RWPE2 (cell line): ENCODE data around the gene PIGV.

Experiments used
- ATAC-seq: fragments of 200-7000 bp; cut with Tn5 transposase; 3 replicates; pipeline ENCODE4 v1.9.1; 2021; ENCODE audit warnings: low read depth
- DNase-seq: peaks from one replicate; pipeline ENCODE4 v3.0.0-alpha.2; 2020; ENCODE audit warnings: low spot score
- H3K27ac ChIP-seq: fragments of 450-650 bp; 2 replicates; pipeline ENCODE4 v1.5.1; 2017; ENCODE audit warnings: mild to moderate bottlenecking; ENCODE audit not compliant: poor library complexity, severe bottlenecking
- H3K27me3 ChIP-seq: fragments of 250-450 bp; sonication (Bioruptor Pico); 2 replicates; pipeline ENCODE4 v1.5.1; 2021; ENCODE audit warnings: mild to moderate bottlenecking, moderate library complexity; ENCODE audit not compliant: insufficient read depth, poor library complexity, severe bottlenecking
- H3K36me3 ChIP-seq: fragments of 250-450 bp; sonication (Bioruptor Pico); 2 replicates; pipeline ENCODE4 v1.5.1; 2020; ENCODE audit warnings: low read depth, mild to moderate bottlenecking, moderate library complexity
- H3K4me1 ChIP-seq: fragments of 250-450 bp; sonication (Bioruptor Pico); 2 replicates; pipeline ENCODE4 v1.5.1; 2021; ENCODE audit warnings: mild to moderate bottlenecking, moderate library complexity; ENCODE audit not compliant: insufficient read depth, poor library complexity, severe bottlenecking
- H3K4me3 ChIP-seq: fragments of 250-450 bp; sonication (Bioruptor Pico); 2 replicates; pipeline ENCODE4 v1.5.1; 2021; ENCODE audit warnings: mild to moderate bottlenecking, moderate library complexity; ENCODE audit not compliant: severe bottlenecking
- H3K9me3 ChIP-seq: fragments of 250-450 bp; sonication (Bioruptor Pico); 2 replicates; pipeline ENCODE4 v1.5.1; 2021; ENCODE audit warnings: mild to moderate bottlenecking, moderate library complexity; ENCODE audit not compliant: severe bottlenecking
- CTCF ChIP-seq: fragments of 450-650 bp; IDR thresholded peaks from one replicate; pipeline ENCODE4 v1.5.1; 2017; ENCODE audit warnings: mild to moderate bottlenecking, moderate library complexity; ENCODE audit not compliant: poor library complexity, severe bottlenecking

PIGV gene

GRCh38 chr1:26779098-26779668, 8.6 kb upstream of the PIGV start:
- no peaks in the 10 kb centered on the region for H3K27me3 ChIP-seq
- H3K4me3 ChIP-seq = no peak overlapping the region
- DNase-seq (no peak), ATAC-seq (no peak)
- no peak for TF ChIP-seq CTCF
- H3K4me1 ChIP-seq = peaks cover 8% of the 10 kb centered on the region
- H3K36me3 ChIP-seq = peaks cover 91% of the 10 kb centered on the region
- no peaks in the 10 kb centered on the region for H3K9me3 ChIP-seq
- no peak overlapping the region for H3K27ac ChIP-seq

- DNase-seq = no peak
- peaks cover 78% of the 10 kb centered on the region for H3K36me3 ChIP-seq
- no peak for ATAC-seq
Observed at GRCh38 chr1:26780344-26780957, 7.3 kb upstream of the PIGV start.

GRCh38 chr1:26781206-26781825, 6.4 kb upstream of the PIGV start:
- H3K36me3 ChIP-seq = peaks cover 69% of the 10 kb centered on the region
- H3K4me1 ChIP-seq = peaks cover 13% of the 10 kb centered on the region

More at GRCh38 chr1:26780344-26780957, 7.3 kb upstream of the PIGV start:
- H3K4me1 ChIP-seq = peaks cover 8% of the 10 kb centered on the region
- H3K27me3 ChIP-seq = no peaks in the 10 kb centered on the region
- no peak overlapping the region for H3K4me3 ChIP-seq
- no peaks in the 10 kb centered on the region for H3K9me3 ChIP-seq
- no peak for TF ChIP-seq CTCF
- no peak overlapping the region for H3K27ac ChIP-seq

GRCh38 chr1:26782521-26783212, 5.1 kb upstream of the PIGV start:
- Histone ChIP-seq H3K4me1 (peaks cover 20% of the 10 kb centered on the region), H3K36me3 (peaks cover 56% of the 10 kb centered on the region), H3K27me3 (no peaks in the 10 kb centered on the region), H3K9me3 (no peaks in the 10 kb centered on the region), H3K27ac (no peak overlapping the region), H3K4me3 (no peak overlapping the region)
- no peak for TF ChIP-seq CTCF
- no peak for ATAC-seq
- DNase-seq = no peak

More at GRCh38 chr1:26781206-26781825, 6.4 kb upstream of the PIGV start:
- no peak for ATAC-seq
- H3K27ac ChIP-seq = no peak overlapping the region
- no peaks in the 10 kb centered on the region for H3K9me3 ChIP-seq
- H3K4me3 ChIP-seq = no peak overlapping the region
- TF ChIP-seq CTCF = no peak
- H3K27me3 ChIP-seq = no peaks in the 10 kb centered on the region
- DNase-seq = no peak
